ENCODE results near the gene CHRNB1. TPM values are rescaled to one million over a fixed set of nuclear protein-coding genes. Genes with fewer than 3 reads are reported as not detected.
A peak's percentile ranks its signal among the peaks of the same experiment; 100 is the strongest.

The CHRNB1 gene
- total RNA-seq, 1 experiment from 2014 or later: 12.7 TPM

- no peak overlapping the region for H3K23ac ChIP-seq (ENCODE audit: insufficient read length, low read depth, low read length)
- peaks cover 16 to 38% (median 27%) of the 10 kb centered on the region in 3 experiments for H3K36me3 Mint-ChIP-seq (ENCODE audit: insufficient read depth in 1 of 3, low read depth in 3 of 3)
- H3K79me2 ChIP-seq (ENCODE audit: insufficient read depth, low read length): no peaks in the 10 kb centered on the region
- no peak overlapping the region for H2BK15ac ChIP-seq (ENCODE audit: low read depth, low read length)
- no peak overlapping the region for H3K9ac ChIP-seq (ENCODE audit: extremely low read depth, insufficient read length, low read length)
- no peak overlapping the region for H4K8ac ChIP-seq (replicated peaks; ENCODE audit: insufficient read length, low read depth, low read length)
- no peak overlapping the region for H4K5ac ChIP-seq (ENCODE audit: insufficient read length, low read depth, low read length)
- H2BK20ac ChIP-seq (ENCODE audit: low read depth, low read length, poor library complexity, severe bottlenecking): no peak overlapping the region
- peaks cover 18 to 38% of the 10 kb centered on the region in 2 experiments for H3K4me1 Mint-ChIP-seq
- no peak for DNase-seq
- no peaks in the 10 kb centered on the region for H4K20me1 ChIP-seq (ENCODE audit: control insufficient read depth, insufficient read depth, insufficient read length)
- H2AFZ ChIP-seq (ENCODE audit: low read length): no peak overlapping the region
- peaks cover 0 to 2% of the 10 kb centered on the region in 2 experiments; a peak in 1 of 5 replicates for H3K9me3 Mint-ChIP-seq
- H2BK120ac ChIP-seq (ENCODE audit: low read depth, low read length, poor library complexity, severe bottlenecking): no peak overlapping the region
- no peaks in the 10 kb centered on the region; the same call in 1 of the 2 replicates for H3K4me1 ChIP-seq (ENCODE audit: insufficient read depth, low read length)
- no peak for TF ChIP-seq CTCF (conservative IDR thresholded peaks at IDR 0.05)
- no peak overlapping the region for H3K18ac ChIP-seq (ENCODE audit: insufficient read length, low read depth, low read length)
- no CpG with 5 or more reads among the region's 6 CpGs for WGBS (ENCODE audit: extremely low coverage, insufficient read length, low lambda C conversion rate)
- no peak overlapping the region for H4K91ac ChIP-seq (ENCODE audit: insufficient read length, low read depth, low read length)
- H3K23me2 ChIP-seq (ENCODE audit: insufficient read length, low read depth, low read length, poor library complexity, severe bottlenecking): peaks cover 5% of the 10 kb centered on the region
- H3T11ph ChIP-seq (ENCODE audit: low read length): no peak overlapping the region
- peak overlapping the region in 1 of 2 experiments; percentile 18; a peak in 1 of 5 replicates for H3K4me3 Mint-ChIP-seq
- no peak overlapping the region for H3K56ac ChIP-seq (ENCODE audit: insufficient read length, low read depth, low read length)
- H3K27me3 ChIP-seq (ENCODE audit: insufficient read depth, low read length): no peaks in the 10 kb centered on the region
- H3K27me3 Mint-ChIP-seq (ENCODE audit: low read depth): no peaks in the 10 kb centered on the region
- H3K27ac Mint-ChIP-seq: no peak overlapping the region; a peak in 1 of 7 replicates
- no peak overlapping the region for H2BK5ac ChIP-seq (ENCODE audit: insufficient read length, low read length)
- no peak overlapping the region for H3K4me2 ChIP-seq (ENCODE audit: insufficient read depth, insufficient read length, low read length)
- H2BK12ac ChIP-seq (ENCODE audit: insufficient read length, low read depth, low read length): no peak overlapping the region
- H3K27ac ChIP-seq (ENCODE audit: insufficient read length, low read depth, low read length): no peak overlapping the region
- no peaks in the 10 kb centered on the region for H3K79me1 ChIP-seq (ENCODE audit: insufficient read depth, low read depth, low read length, poor library complexity, severe bottlenecking)
- no peak overlapping the region for H3K14ac ChIP-seq (ENCODE audit: insufficient read depth, low read length)
- no peaks in the 10 kb centered on the region for H3K9me3 ChIP-seq (ENCODE audit: control insufficient read depth, low read depth, low read length)
- H3K4ac ChIP-seq (ENCODE audit: low read depth, low read length): no peak overlapping the region
- no peak overlapping the region for H2AK5ac ChIP-seq (ENCODE audit: insufficient read length, low read length)
Measured at GRCh38 chr17:7409716-7410115, 35.1 kb upstream of the CHRNB1 start.
